SJCRH30 (cell line): ENCODE measurements around the gene UQCC2. TPM values are rescaled to one million over a fixed set of nuclear protein-coding genes. Genes with fewer than 3 reads are reported as not detected.

Source experiments
- DNase-seq, 2 experiments: peaks; one replicate each; pipeline ENCODE4 v3.0.0-alpha.2; 2015 to 2020
- H3K27ac ChIP-seq: fragments of 250-450 bp; sonication (Bioruptor Pico); 2 replicates; pipeline ENCODE4 v1.5.1; 2020; ENCODE audit warnings: mild to moderate bottlenecking, moderate library complexity
- H3K27me3 ChIP-seq: fragments of 250-450 bp; sonication (Bioruptor Pico); 2 replicates; pipeline ENCODE4 v1.5.1; 2020; ENCODE audit warnings: mild to moderate bottlenecking, moderate library complexity
- H3K36me3 ChIP-seq: fragments of 250-450 bp; sonication (Bioruptor Pico); 2 replicates; pipeline ENCODE4 v1.5.1; 2020; ENCODE audit warnings: mild to moderate bottlenecking, moderate library complexity
- H3K4me1 ChIP-seq: fragments of 250-450 bp; sonication (Bioruptor Pico); 2 replicates; pipeline ENCODE4 v1.5.1; 2020; ENCODE audit warnings: mild to moderate bottlenecking, moderate library complexity
- H3K4me3 ChIP-seq: fragments of 250-450 bp; sonication (Bioruptor Pico); 2 replicates; pipeline ENCODE4 v1.5.1; 2020; ENCODE audit warnings: mild to moderate bottlenecking, moderate library complexity
- H3K9me3 ChIP-seq: fragments of 250-450 bp; sonication (Bioruptor Pico); replicated peaks from 2 replicates; pipeline ENCODE4 v1.5.1; 2020; ENCODE audit warnings: mild to moderate bottlenecking, moderate library complexity
- total RNA-seq: library from RNA; depleted of rRNA; stranded (reverse); fragments of >200 nt; shearing (Covaris generic); gene quantifications from 2 replicates; pipeline ENCODE4 v1.2.3, GENCODE V29; 2014; rRNA removed

Gene UQCC2
- total RNA-seq, 1 experiment from 2014 or later: 30.7 TPM

DNA sequence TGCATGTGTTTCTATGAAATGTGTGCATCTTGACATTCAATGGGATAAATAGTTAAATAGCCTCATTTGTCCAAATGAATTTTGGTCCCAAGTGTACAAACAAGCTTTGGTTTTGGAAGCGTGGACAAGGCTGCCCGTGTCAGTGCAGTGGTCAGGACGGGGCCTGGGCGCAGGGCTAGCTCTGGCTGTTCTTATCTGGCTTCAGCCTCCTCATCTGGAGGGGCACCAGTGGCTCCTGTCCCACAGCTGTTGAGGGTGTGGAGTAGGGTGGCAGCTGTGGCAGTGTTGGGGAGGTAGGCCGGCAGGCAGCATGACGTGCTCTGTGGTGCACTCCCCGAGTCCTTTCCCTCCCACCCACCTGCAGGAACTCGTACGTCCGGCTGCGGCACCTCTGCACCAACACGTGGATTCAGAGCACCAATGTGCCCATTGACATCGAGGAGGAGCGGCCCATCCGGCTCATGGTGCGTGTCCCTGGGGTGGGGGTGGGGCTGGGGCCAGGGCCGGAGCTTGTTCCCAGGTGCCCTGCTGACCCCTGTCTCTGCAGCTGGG lies 46.9 kb downstream of the UQCC2 start:
- DNase-seq: no peak
- Histone ChIP-seq H3K9me3 (no peaks in the 10 kb centered on the region), H3K4me1 (no peaks in the 10 kb centered on the region), H3K27me3 (no peaks in the 10 kb centered on the region), H3K36me3 (no peaks in the 10 kb centered on the region), H3K27ac (no peak overlapping the region), H3K4me3 (no peak overlapping the region)

DNA sequence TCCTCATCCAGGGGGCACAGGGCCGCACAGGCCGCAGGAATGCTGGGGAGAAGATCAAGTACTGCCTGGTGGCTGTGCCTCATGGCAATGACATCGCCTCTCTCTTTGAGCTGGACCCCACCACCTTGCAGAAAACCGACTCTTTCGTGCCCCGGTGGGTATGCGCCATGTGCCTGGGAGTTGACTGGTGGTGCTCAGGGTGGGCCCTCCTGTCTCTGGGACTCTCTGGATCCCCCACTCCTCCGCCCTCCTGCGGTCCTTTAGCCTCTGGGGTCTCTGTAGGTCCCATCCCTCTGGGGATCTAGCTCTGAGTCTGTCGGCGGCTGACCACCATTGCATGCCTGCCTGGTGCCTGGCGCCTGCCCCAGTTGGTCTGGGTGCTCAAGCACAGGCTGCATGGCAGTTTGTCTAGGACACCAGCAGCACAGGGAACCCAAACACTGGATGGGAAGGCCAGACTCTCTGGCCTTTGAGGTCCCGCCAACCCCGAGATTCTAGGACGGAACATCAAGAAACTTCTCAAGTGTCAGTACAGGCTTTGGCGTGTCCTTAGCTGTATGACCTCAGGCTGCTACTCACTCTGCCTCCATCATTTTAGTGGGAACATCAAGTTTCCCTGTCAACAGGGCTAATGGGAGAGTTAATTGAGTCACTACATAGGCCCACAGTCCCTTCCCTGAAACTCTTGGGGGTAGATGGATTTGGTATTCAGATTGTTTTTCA lies 47.6 kb downstream of the UQCC2 start:
- Histone ChIP-seq H3K4me1 (no peaks in the 10 kb centered on the region), H3K27me3 (no peaks in the 10 kb centered on the region), H3K9me3 (no peaks in the 10 kb centered on the region), H3K4me3 (no peak overlapping the region), H3K27ac (no peak overlapping the region), H3K36me3 (no peaks in the 10 kb centered on the region)
- no peak for DNase-seq

DNA sequence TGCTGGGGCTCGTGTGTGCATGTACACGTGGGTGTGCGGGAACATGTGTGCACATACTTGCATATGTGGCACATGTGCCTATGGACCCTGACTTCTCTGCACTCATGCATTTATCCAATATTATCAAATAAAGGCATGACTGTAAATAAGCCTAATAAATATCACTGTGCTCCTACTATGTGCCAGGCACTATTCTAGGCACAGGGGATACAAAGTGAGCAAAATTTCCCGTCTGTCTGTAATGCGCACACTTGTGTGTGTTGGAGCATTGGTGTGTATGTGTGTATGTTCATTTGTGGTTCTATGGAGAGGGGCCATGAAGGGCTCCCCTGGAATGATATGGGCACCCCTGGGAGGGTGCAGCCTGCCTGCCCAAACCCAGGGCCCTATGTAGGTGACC lies 48.5 kb downstream of the UQCC2 start:
- Histone ChIP-seq H3K4me3 (no peak overlapping the region), H3K9me3 (no peaks in the 10 kb centered on the region), H3K4me1 (no peaks in the 10 kb centered on the region), H3K27ac (no peak overlapping the region), H3K36me3 (no peaks in the 10 kb centered on the region), H3K27me3 (no peaks in the 10 kb centered on the region)
- no peak for DNase-seq

DNA sequence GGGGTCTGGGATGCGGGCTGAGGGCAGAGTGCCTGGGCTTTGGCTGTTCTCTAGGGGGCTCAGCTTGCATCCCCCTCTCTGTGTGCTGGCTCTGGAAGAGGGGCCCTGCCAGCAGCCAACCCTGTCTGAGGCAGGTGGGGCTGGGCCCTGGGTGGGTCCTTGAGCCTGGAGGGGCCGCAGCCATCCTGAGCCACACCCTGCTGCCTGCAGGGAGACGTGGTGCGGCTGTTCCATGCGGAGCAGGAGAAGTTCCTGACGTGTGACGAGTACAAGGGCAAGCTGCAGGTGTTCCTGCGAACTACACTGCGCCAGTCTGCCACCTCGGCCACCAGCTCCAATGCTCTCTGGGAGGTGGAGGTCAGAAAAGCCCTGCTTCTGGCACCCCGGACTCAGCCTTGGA lies 49.2 kb downstream of the UQCC2 start:
- no peak overlapping the region for H3K4me3 ChIP-seq
- H3K4me1 ChIP-seq: no peaks in the 10 kb centered on the region
- H3K27me3 ChIP-seq: no peaks in the 10 kb centered on the region
- H3K27ac ChIP-seq: no peak overlapping the region
- no peak for DNase-seq
- no peaks in the 10 kb centered on the region for H3K36me3 ChIP-seq
- no peaks in the 10 kb centered on the region for H3K9me3 ChIP-seq

DNA sequence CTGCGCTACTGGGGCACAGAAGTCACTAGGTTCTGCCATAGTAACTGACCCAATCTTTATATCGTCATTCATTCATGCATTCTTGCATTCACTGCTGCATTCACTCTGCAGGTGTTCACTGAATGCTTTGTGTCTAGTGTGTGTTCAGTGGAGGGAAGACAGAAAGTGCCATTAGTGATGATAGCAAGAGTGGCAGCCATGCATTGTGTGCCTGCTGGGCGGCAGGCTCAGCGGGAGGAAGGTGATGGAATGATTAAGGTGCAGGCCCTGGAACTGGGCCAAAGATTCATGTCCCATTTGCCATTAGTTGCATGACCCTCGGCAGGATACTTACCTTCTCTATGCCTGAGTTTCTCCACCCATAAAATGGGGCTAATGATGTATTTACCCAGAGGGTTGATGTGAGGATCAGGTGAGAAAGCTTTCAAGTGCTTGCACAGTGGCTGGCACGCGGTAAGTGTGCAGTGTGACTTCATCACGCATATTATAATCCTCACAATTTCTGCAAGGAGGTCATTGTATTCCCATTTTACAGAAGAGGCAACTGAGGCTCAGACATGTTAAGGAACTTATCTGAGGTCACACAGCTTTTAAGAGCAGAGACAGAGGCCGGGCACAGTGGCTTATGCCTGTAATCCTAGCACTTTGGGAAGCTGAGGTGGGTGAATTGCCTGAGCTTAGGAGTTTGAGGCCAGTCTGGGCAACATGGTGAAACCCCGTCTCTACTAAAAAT lies 50.2 kb downstream of the UQCC2 start:
- Histone ChIP-seq H3K27me3 (no peaks in the 10 kb centered on the region), H3K4me3 (no peak overlapping the region), H3K4me1 (no peaks in the 10 kb centered on the region), H3K27ac (no peak overlapping the region), H3K36me3 (no peaks in the 10 kb centered on the region), H3K9me3 (no peaks in the 10 kb centered on the region)
- DNase-seq: no peak

DNA sequence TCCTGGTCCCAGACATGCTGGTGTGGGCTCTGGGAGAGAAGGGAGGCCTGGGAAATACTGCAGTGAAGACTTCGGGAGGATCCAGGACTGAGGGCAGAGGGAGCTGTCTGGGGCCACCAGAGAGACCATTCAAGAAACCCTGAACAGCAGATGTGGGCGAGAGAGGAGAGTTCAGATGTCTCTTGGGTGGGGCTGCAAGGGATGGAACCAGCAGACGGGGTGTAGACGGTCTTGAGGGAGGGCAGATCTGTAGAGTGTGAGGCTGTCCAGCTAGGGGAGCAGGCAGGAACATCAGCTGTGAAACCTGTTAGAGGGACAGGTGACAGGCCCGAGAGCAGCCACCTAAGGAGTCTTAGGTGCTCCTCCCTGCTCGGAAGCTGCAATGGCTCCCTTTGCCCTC lies 51.5 kb downstream of the UQCC2 start:
- no peaks in the 10 kb centered on the region for H3K36me3 ChIP-seq
- no peaks in the 10 kb centered on the region for H3K27me3 ChIP-seq
- no peak for DNase-seq
- no peak overlapping the region for H3K4me3 ChIP-seq
- no peaks in the 10 kb centered on the region for H3K4me1 ChIP-seq
- H3K27ac ChIP-seq: no peak overlapping the region
- H3K9me3 ChIP-seq: no peaks in the 10 kb centered on the region

DNA sequence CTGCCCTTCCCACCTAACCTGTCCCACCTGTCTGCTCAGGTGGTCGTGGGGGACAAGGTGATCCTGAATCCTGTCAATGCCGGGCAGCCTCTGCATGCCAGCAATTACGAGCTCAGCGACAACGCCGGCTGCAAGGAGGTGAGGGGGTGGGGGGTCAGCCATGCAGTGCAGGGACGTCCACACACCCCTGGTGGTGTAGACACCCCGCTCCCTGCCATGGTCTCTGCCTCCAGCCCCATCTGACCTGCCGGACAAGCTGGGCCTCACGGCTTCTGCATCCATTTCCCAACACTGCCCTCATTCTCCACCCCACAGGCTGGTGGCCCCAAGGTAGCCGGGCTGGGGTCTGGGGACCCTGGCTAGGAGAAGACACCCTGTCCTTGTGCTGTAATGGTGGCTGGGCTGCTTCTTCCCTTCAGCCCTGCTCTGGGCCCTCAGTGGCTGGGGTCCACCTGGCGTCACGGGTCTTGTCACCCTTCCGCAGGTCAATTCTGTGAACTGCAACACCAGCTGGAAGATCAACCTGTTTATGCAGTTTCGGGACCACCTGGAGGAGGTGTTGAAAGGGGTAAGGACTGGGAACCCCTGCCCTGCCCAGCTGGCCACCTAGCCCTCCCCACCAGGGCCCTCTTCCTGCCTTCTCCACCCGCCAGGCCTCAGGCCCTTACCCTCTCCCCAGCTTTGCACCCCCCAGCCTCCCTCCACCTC lies 52.4 kb downstream of the UQCC2 start:
- Histone ChIP-seq H3K4me3 (no peak overlapping the region), H3K9me3 (no peaks in the 10 kb centered on the region), H3K36me3 (no peaks in the 10 kb centered on the region), H3K27me3 (no peaks in the 10 kb centered on the region), H3K4me1 (no peaks in the 10 kb centered on the region), H3K27ac (no peak overlapping the region)
- DNase-seq: no peak

DNA sequence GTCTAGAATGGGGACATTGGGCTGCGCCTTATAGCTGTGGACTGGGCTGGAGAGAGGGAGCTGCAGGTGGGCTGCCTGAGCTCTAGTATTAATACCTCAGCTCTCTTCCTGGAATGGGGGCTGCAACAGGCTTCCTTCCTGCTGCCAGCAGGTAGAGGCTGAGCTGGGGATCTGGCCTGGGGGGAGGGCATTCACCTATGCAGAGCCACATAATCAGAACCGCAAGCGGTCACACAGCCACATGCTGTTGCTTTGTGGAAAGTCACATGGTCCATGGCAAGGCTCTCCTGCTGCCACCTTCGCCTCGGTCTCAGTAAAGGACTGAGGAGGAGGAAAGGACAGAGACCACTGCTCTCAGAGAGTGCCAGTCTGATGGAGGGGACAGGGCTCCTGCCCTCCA lies 54.7 kb downstream of the UQCC2 start:
- Histone ChIP-seq H3K9me3 (no peaks in the 10 kb centered on the region), H3K27me3 (no peaks in the 10 kb centered on the region), H3K4me3 (no peak overlapping the region), H3K27ac (no peak overlapping the region), H3K4me1 (no peaks in the 10 kb centered on the region), H3K36me3 (no peaks in the 10 kb centered on the region)
- no peak for DNase-seq

DNA sequence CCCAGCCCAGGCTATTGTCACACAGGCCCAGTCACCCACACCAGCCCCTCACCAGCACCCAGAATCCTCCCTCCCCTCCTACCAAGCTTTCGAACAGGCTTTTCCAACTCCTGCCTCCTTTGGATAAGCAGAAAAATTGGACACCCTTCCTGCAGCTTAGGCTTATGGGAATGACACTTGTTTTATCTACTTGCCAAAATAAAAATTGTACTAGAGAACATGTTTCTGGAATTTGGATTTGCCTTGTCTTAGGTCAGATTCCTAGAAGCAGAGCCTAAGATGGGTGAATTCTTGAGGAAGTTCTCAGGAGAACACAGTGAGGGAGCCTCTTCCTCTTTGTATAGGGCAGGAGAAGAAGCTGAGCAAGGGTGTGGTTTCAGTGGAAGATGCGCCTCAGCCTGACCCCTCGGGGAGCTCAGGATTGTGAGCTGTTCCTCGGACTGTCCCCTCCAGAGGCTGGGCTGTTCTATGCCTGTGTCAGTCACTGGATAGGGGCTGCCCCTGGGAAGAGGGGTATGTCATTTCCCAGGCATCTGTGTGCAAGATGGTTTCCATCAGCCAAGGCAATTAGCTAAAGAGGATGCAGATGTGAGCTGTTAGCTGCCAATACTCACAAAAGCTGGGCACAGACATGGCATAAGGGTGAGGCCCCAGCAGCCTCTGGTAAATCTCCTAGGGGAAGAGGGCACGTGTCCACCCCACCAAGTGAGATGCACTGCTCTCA lies 56.5 kb downstream of the UQCC2 start:
- no peaks in the 10 kb centered on the region for H3K36me3 ChIP-seq

DNA sequence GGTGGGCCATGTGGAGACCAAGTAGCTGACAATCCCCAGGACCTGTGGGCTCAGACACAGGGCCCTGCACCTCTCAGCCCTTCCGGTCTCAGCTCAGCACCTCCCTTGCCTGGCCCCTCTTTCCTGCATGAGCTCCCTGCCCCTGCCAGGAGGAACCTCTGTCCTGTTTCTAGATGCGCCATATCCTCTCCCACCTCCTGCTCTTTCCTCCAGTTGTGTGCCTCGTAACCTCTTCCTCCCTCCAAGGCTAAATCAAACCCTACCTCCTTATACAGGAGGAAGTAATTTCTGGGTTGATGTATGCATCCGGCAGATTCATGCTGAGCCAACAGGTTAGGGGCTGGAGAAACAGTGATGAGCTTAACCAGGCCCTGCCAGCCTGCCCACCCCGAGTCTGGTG lies 59.5 kb downstream of the UQCC2 start:
- Histone ChIP-seq H3K4me1 (no peaks in the 10 kb centered on the region), H3K36me3 (no peaks in the 10 kb centered on the region), H3K9me3 (no peaks in the 10 kb centered on the region), H3K27ac (no peak overlapping the region), H3K4me3 (no peak overlapping the region), H3K27me3 (no peaks in the 10 kb centered on the region)
- no peak for DNase-seq

More for the DNA sequence above, 56.5 kb downstream of the UQCC2 start:
- Histone ChIP-seq H3K27ac (no peak overlapping the region), H3K27me3 (no peaks in the 10 kb centered on the region), H3K9me3 (no peaks in the 10 kb centered on the region), H3K4me1 (no peaks in the 10 kb centered on the region), H3K4me3 (no peak overlapping the region)
- no peak for DNase-seq

DNA sequence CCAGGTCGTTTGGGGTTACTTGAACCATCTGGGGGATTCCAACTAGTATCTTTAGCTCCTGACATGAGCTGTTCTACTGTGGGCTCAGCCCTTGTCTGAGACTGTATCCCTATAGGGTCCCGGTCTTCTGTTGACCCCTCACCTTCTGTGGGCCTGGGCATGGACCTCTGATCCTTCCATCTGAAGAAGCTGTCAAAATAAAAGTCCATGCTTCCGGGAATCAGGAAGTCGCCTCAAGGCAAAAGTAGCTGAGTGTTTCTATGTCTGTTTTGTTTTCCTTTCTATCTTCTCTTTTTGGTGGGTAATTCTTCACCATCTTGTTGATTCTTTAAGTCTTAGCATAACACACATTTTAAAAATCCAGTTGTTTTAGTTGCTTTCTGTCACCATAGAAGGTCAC lies 60.1 kb downstream of the UQCC2 start:
- no peak for DNase-seq
- Histone ChIP-seq H3K27me3 (no peaks in the 10 kb centered on the region), H3K36me3 (no peaks in the 10 kb centered on the region), H3K9me3 (no peaks in the 10 kb centered on the region), H3K27ac (no peak overlapping the region), H3K4me3 (no peak overlapping the region), H3K4me1 (no peaks in the 10 kb centered on the region)

Other genes with a start within 250 kb of the UQCC2 start
- gene BAK1, start 131.4 kb downstream of the UQCC2 start, total RNA-seq: 22.5 and 24.0 TPM in 2 replicates
- gene ITPR3, start 90.4 kb downstream of the UQCC2 start, total RNA-seq: 2.6 and 2.9 TPM in 2 replicates
- 10.3 and 11.2 TPM in 2 replicates for gene IP6K3, start 35.2 kb upstream of the UQCC2 start, total RNA-seq
- gene LEMD2, start 77.4 kb upstream of the UQCC2 start, total RNA-seq: 43.9 and 50.1 TPM in 2 replicates
- not detected in 2 replicates for gene MLN, start 92.3 kb upstream of the UQCC2 start, total RNA-seq